Osteoblast (primary cell): ENCODE results near the gene SLC66A1. TPM values are rescaled to one million over a fixed set of nuclear protein-coding genes. Genes with fewer than 3 reads are reported as not detected.

ENCODE experiments used
- DNase-seq: peaks from one replicate; pipeline ENCODE4 v3.0.0; 2011; ENCODE audit warnings: low spot score, mixed read lengths; ENCODE audit not compliant: insufficient read length; ENCODE audit errors: missing footprints
- H2AFZ ChIP-seq: 2 replicates; pipeline ENCODE4 v1.6.0; 2011; ENCODE audit warnings: mild to moderate bottlenecking, low read length
- H3K27ac ChIP-seq: 2 replicates; pipeline ENCODE4 v1.5.1; 2011; ENCODE audit warnings: mild to moderate bottlenecking, low read depth, low read length, moderate library complexity
- H3K27me3 ChIP-seq: 2 replicates; pipeline ENCODE4 v1.6.0; 2012; ENCODE audit warnings: mild to moderate bottlenecking, control low read depth, inconsistent platforms, low read length, moderate library complexity; ENCODE audit not compliant: insufficient read depth
- H3K36me3 ChIP-seq: 2 replicates; pipeline ENCODE4 v1.5.1; 2011; ENCODE audit warnings: mild to moderate bottlenecking, low read length, control low read depth, moderate library complexity; ENCODE audit not compliant: insufficient read depth
- H3K4me1 ChIP-seq: 2 replicates; pipeline ENCODE4 v1.5.1; 2011; ENCODE audit warnings: mild to moderate bottlenecking, low read length, control low read depth, moderate library complexity; ENCODE audit not compliant: insufficient read depth
- H3K4me2 ChIP-seq: 2 replicates; pipeline ENCODE4 v1.6.0; 2011; ENCODE audit warnings: mild to moderate bottlenecking, low read length; ENCODE audit not compliant: insufficient read depth
- H3K4me3 ChIP-seq: fragments of 200-600 bp; sonication (generic); 3 replicates; pipeline ENCODE4 v1.5.1; 2012; ENCODE audit warnings: mild to moderate bottlenecking, low read length, inconsistent platforms; ENCODE audit not compliant: insufficient read depth
- H3K79me2 ChIP-seq: 2 replicates; pipeline ENCODE4 v1.6.0; 2012; ENCODE audit warnings: mild to moderate bottlenecking, low read length, control low read depth, inconsistent platforms; ENCODE audit not compliant: insufficient read depth
- H3K9me3 ChIP-seq: 2 replicates; pipeline ENCODE4 v1.5.1; 2011; ENCODE audit warnings: low read depth, low read length, control low read depth
- H4K20me1 ChIP-seq: 2 replicates; pipeline ENCODE4 v1.6.0; 2012; ENCODE audit warnings: mild to moderate bottlenecking, low read length, control low read depth; ENCODE audit not compliant: insufficient read depth
- CTCF ChIP-seq: IDR thresholded peaks from 2 replicates; pipeline ENCODE4 v1.5.1; 2011; ENCODE audit warnings: mild to moderate bottlenecking, low read depth, low read length, moderate library complexity; ENCODE audit errors: extremely low read depth
- total RNA-seq: library from RNA; depleted of rRNA; stranded (reverse); fragments of >200 nt; gene quantifications from 2 replicates; pipeline ENCODE4 v1.2.3, GENCODE V29; 2012

Gene SLC66A1
- total RNA-seq, 1 donor: 32.6 TPM

DNA sequence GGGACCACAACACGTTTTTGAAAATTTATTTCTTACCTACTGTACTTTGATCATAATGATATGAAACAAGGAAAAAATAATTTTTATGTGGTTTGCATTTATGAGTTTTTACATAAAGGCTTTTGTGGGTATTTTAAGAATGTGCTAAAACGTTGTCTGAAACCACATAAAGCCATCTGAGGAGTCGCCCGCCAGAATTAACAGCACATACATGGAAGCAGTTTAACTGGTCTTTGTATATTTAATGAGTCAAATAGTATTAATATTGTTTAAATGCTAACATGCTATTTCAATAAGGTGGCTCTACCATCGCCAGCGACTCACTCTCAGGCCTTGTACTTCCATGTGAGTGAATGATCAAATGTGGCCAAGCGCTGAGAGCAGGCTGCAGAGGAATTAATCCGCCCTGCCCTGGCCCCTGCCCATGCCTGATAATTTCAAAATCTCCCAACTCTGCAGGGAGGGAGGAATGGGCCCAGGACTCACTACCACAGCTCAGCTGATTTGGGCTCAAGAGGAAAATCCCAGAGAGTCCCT, 49.6 kb downstream of the SLC66A1 start:
- H4K20me1 ChIP-seq: peaks cover 71% of the 10 kb centered on the region
- H3K27ac ChIP-seq: no peak overlapping the region
- no peaks in the 10 kb centered on the region for H3K27me3 ChIP-seq
- DNase-seq: peak; percentile 71
- peaks cover 75% of the 10 kb centered on the region for H3K79me2 ChIP-seq
- no peak overlapping the region for H3K4me2 ChIP-seq
- no peaks in the 10 kb centered on the region for H3K4me1 ChIP-seq
- H2AFZ ChIP-seq: no peak overlapping the region
- H3K4me3 ChIP-seq: no peak overlapping the region
- TF ChIP-seq CTCF: no peak
- peaks cover 25% of the 10 kb centered on the region for H3K36me3 ChIP-seq
- H3K9me3 ChIP-seq: no peaks in the 10 kb centered on the region

DNA sequence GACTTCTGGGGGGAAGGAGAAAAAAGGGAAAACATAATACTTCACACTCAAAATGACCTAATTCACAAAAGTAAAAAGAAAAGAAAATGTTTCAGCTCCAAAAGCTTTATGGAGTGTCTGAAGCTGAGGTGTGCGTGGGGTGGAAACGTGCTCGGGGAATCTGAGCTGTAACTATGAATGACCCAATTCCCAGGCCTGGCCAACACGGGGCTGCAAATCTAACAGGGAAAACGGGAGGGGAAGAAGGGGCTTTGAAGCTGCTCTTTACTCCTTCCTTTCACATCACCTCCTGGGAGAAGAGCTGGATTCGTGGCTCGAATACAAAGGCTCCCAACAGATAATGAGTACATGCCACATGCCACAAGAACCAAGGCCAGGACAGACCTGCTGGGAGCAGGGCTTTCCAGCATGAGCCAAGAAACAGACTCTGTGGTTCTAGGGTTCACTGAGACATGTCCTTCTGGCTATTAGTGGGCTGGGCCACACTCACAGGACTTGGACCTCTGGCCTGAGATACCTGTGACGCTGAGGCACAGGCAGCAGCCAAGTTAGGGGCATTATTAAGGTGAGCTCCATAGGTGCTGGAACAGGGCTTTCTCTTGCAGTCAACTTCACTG, 51.5 kb downstream of the SLC66A1 start:
- no peak for TF ChIP-seq CTCF
- H3K36me3 ChIP-seq: peaks cover 14% of the 10 kb centered on the region
- H2AFZ ChIP-seq: no peak overlapping the region
- H3K27ac ChIP-seq: no peak overlapping the region
- H3K4me1 ChIP-seq: peaks cover 4% of the 10 kb centered on the region
- no peak overlapping the region for H3K4me2 ChIP-seq
- H3K27me3 ChIP-seq: no peaks in the 10 kb centered on the region
- H3K79me2 ChIP-seq: peaks cover 79% of the 10 kb centered on the region
- H3K9me3 ChIP-seq: no peaks in the 10 kb centered on the region
- H4K20me1 ChIP-seq: peaks cover 74% of the 10 kb centered on the region
- H3K4me3 ChIP-seq: no peak overlapping the region
- DNase-seq: peak; percentile 57

DNA sequence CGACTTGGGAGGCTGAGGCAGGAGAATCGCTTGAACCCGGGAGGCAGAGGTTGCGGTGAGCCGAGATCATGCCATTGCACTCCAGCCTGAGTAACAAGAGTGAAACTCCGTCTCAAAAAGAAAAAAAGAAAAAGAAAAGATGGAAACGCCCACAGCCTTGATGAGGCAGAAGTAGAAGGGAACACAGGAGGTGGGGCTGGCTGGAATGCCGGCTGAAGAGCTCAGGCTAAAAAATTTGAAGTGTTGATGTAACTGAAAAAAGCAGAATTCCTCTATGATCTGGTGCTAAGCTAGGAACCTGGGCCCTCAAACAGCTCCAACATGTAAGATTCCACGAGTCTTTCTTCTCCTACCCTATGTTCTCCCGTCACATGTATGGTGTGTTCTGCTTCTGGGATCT, 53.6 kb downstream of the SLC66A1 start:
- Histone ChIP-seq H3K4me1 (peaks cover 4% of the 10 kb centered on the region), H3K9me3 (no peaks in the 10 kb centered on the region), H3K27me3 (no peaks in the 10 kb centered on the region), H3K36me3 (peaks cover 18% of the 10 kb centered on the region), H3K4me2 (no peak overlapping the region), H2AFZ (no peak overlapping the region), H4K20me1 (peaks cover 77% of the 10 kb centered on the region), H3K79me2 (peaks cover 80% of the 10 kb centered on the region), H3K27ac (no peak overlapping the region), H3K4me3 (no peak overlapping the region)
- no peak for TF ChIP-seq CTCF
- no peak for DNase-seq

DNA sequence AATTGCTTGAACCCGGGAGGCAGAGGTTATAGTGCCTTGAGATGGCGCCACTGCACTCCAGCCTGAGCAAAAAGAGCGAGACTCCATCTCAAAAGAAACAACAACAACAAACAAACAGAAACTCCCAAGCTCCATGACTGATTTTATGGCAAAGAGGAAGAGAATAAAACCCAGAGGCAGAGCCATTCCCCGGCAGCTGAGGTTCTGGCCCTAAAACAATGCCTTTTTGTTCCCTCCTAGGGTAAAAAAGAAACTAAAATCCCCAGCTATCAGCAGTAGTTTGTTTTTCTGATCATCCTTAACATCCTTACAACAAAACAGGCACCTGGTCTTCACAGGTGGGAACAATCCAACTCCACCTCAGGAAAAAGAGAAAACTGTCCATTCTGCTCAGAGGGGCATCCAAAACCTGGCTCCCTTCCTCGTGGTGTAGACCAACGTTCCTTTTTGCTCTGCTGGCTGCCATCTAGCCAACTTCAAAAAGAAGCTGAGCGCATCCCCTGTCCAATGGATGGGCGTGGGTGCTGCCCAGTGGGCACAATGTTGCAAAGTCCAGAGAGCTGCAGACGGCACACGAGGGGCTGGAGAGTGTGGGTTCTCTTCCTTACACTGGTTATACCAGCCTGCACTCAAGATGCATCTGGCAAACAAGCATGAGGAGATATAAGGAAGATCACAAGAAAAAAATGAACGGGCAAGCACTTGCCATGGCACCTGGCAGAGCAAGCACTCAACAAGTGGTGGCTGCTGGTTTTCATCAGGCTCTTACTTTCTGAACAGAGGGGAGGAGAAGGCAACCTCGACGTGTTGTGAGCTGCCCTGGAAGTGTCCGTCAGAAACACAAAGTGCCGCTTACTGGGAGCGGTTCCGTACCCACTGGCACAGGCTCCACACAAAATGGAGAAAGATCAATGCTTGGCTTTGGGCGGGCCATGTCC, 54.7 kb downstream of the SLC66A1 start:
- H4K20me1 ChIP-seq: peaks cover 79% of the 10 kb centered on the region
- no peaks in the 10 kb centered on the region for H3K27me3 ChIP-seq
- H3K9me3 ChIP-seq: no peaks in the 10 kb centered on the region
- H3K36me3 ChIP-seq: peaks cover 30% of the 10 kb centered on the region
- H3K79me2 ChIP-seq: peaks cover 85% of the 10 kb centered on the region
- no peak overlapping the region for H3K4me2 ChIP-seq
- no peak overlapping the region for H2AFZ ChIP-seq
- H3K4me3 ChIP-seq: no peak overlapping the region
- H3K4me1 ChIP-seq: peaks cover 4% of the 10 kb centered on the region
- no peak overlapping the region for H3K27ac ChIP-seq
- TF ChIP-seq CTCF: no peak
- peak; percentile 65 for DNase-seq
